ENCODE data around the gene FANCC. TPM values are rescaled to one million over a fixed set of nuclear protein-coding genes. Genes with fewer than 3 reads are reported as not detected.

FANCC gene
- total and polyA plus RNA-seq, 4 donors: 8.3 to 32.4 (median 11.5) TPM

GRCh38 chr9:95060916-95061315 is 256.6 kb downstream of the FANCC start:
- TF ChIP-seq SP1 (IDR thresholded peaks at IDR 0.05) (no peak), FOXA2 (IDR thresholded peaks at IDR 0.05) (no peak), NR2F2 (IDR thresholded peaks at IDR 0.05) (no peak), ATF3 (IDR thresholded peaks at IDR 0.05) (no peak), HNF4A (conservative IDR thresholded peaks at IDR 0.05) (no peak), FOXA1 (IDR thresholded peaks at IDR 0.05) (no peak)
- Histone ChIP-seq H3K27ac (ENCODE audit: low read depth in 1 of 2, low read length in 2 of 2) (no peak overlapping the region), H3K9ac (ENCODE audit: low read depth in 1 of 2, low read length in 2 of 2) (no peak overlapping the region), H3K27me3 (ENCODE audit: control insufficient read depth in 4 of 4, insufficient read depth in 4 of 4, low read length in 3 of 4) (no peaks in the 10 kb centered on the region), H3K36me3 (ENCODE audit: control insufficient read depth in 4 of 4, insufficient read depth in 3 of 4, low read depth in 1 of 4, low read length in 3 of 4) (peaks cover 12 to 49% (median 37%) of the 10 kb centered on the region in 4 donors), H3K4me1 (ENCODE audit: control insufficient read depth in 4 of 4, insufficient read depth in 4 of 4, low read length in 3 of 4) (peaks cover 16 to 82% (median 61%) of the 10 kb centered on the region in 4 donors), H3K4me3 (ENCODE audit: low read depth in 1 of 3, low read length in 3 of 3) (no peak overlapping the region), H3K9me3 (ENCODE audit: control insufficient read depth in 4 of 4, low read length in 3 of 4) (no peaks in the 10 kb centered on the region)
- WGBS: 86% methylated on average over 2 of the region's 2 CpGs
- no peak for DNase-seq (ENCODE audit: low spot score)

GRCh38 chr9:95060234-95060633 is 257.3 kb downstream of the FANCC start:
- WGBS: 59% methylated on average over 5 of the region's 5 CpGs
- Histone ChIP-seq H3K4me3 (ENCODE audit: low read depth in 1 of 3, low read length in 3 of 3) (no peak overlapping the region), H3K27ac (ENCODE audit: low read depth in 1 of 2, low read length in 2 of 2) (peak overlapping the region in 1 of 2 donors; percentile 7), H3K27me3 (ENCODE audit: control insufficient read depth in 4 of 4, insufficient read depth in 4 of 4, low read length in 3 of 4) (no peaks in the 10 kb centered on the region), H3K9ac (ENCODE audit: low read depth in 1 of 2, low read length in 2 of 2) (no peak overlapping the region), H3K4me1 (ENCODE audit: control insufficient read depth in 4 of 4, insufficient read depth in 4 of 4, low read length in 3 of 4) (peaks cover 10 to 82% (median 62%) of the 10 kb centered on the region in 4 donors), H3K36me3 (ENCODE audit: control insufficient read depth in 4 of 4, insufficient read depth in 3 of 4, low read depth in 1 of 4, low read length in 3 of 4) (peaks cover 10 to 54% (median 38%) of the 10 kb centered on the region in 4 donors), H3K9me3 (ENCODE audit: control insufficient read depth in 4 of 4, low read length in 3 of 4) (no peaks in the 10 kb centered on the region)
- TF ChIP-seq REST (IDR thresholded peaks at IDR 0.05) (no peak), ZBTB33 (IDR thresholded peaks at IDR 0.05) (no peak), GABPA (IDR thresholded peaks at IDR 0.05 in 1 of 2, conservative IDR thresholded peaks at IDR 0.05 in 1 of 2) (no peak), CTCF (IDR thresholded peaks at IDR 0.05; ENCODE audit: low read depth, low read length, missing input control) (no peak), HNF4G (IDR thresholded peaks at IDR 0.05) (no peak), SP1 (IDR thresholded peaks at IDR 0.05) (no peak), YY1 (IDR thresholded peaks at IDR 0.05) (no peak), FOXA1 (IDR thresholded peaks at IDR 0.05) (no peak), TAF1 (conservative IDR thresholded peaks at IDR 0.05) (no peak), RXRA (IDR thresholded peaks at IDR 0.05) (no peak), EGR1 (IDR thresholded peaks at IDR 0.05; ENCODE audit: low read depth in 2 of 2) (no peak), MAX (IDR thresholded peaks at IDR 0.05) (no peak), FOXA2 (IDR thresholded peaks at IDR 0.05) (no peak), JUND (IDR thresholded peaks at IDR 0.05) (no peak), NR2F2 (IDR thresholded peaks at IDR 0.05) (no peak), RAD21 (IDR thresholded peaks at IDR 0.05) (no peak), HNF4A (conservative IDR thresholded peaks at IDR 0.05) (no peak), ATF3 (IDR thresholded peaks at IDR 0.05) (no peak)
- DNase-seq (ENCODE audit: low spot score): no peak

Measured in liver (tissue), 9 donors.